Tibial artery (tissue), 4 donors: ENCODE measurements around the gene SH2D2A.
"Not testable (repeated sequence)": the region's sequence is repeated elsewhere in the genome, so short reads cannot be mapped to it uniquely, and the experiment has no call there.

ENCODE experiments used
- DNase-seq, 2 donors: peaks; one replicate each; pipeline ENCODE4 v3.0.0-alpha.2; 2019
- H3K27ac ChIP-seq, 2 donors: fragments of 200-600 bp; sonication (generic) in 1 of 2; 1 replicate in 1 of 2; 2 replicates in 1 of 2; pipeline ENCODE4 v1.5.1; 2018 to 2019; ENCODE audit warnings: mild to moderate bottlenecking in 1 of 2
- H3K27me3 ChIP-seq, 2 donors: fragments of 200-600 bp; sonication (generic) in 1 of 2; one replicate each; pipeline versions ENCODE4 v1.5.1 to v1.6.0; 2016 to 2019
- H3K36me3 ChIP-seq, 3 donors: fragments of 200-600 bp; sonication (generic) in 2 of 3; one replicate each; pipeline ENCODE4 v1.5.1; 2016 to 2019; ENCODE audit warnings: mild to moderate bottlenecking in 2 of 3
- H3K4me1 ChIP-seq, 4 donors: fragments of 200-600 bp; sonication (generic) in 2 of 4; 1 replicate in 3 of 4; 2 replicates in 1 of 4; pipeline ENCODE4 v1.5.1; 2016 to 2019
- H3K4me3 ChIP-seq, 2 donors: fragments of 200-600 bp; sonication (generic) in 1 of 2; 1 replicate in 1 of 2; 2 replicates in 1 of 2; pipeline ENCODE4 v1.5.1; 2018 to 2019; ENCODE audit warnings: mild to moderate bottlenecking in 2 of 2
- H3K9me3 ChIP-seq, 3 donors: fragments of 200-600 bp; sonication (generic) in 1 of 3; one replicate each; pipeline ENCODE4 v1.5.1; 2016 to 2019
- intact Hi-C: fragments of 100-400 bp; cut with DNase I; formaldehyde crosslinking; loops from one replicate; pipeline ENCODE4 v1.15.0; 2023; ENCODE audit warnings: low total_unique reads
- TF ChIP-seq, protein P1 (sequence below), 2 experiments: fragments of 200-600 bp in 1 of 2; fragments of 450-650 bp in 1 of 2; IDR thresholded peaks; one replicate each; pipeline ENCODE4 v1.5.1; 2017 to 2019; ENCODE audit warnings: antibody characterized with exemption in 2 of 2, mild to moderate bottlenecking in 1 of 2, moderate library complexity in 1 of 2

SH2D2A gene

DNA sequence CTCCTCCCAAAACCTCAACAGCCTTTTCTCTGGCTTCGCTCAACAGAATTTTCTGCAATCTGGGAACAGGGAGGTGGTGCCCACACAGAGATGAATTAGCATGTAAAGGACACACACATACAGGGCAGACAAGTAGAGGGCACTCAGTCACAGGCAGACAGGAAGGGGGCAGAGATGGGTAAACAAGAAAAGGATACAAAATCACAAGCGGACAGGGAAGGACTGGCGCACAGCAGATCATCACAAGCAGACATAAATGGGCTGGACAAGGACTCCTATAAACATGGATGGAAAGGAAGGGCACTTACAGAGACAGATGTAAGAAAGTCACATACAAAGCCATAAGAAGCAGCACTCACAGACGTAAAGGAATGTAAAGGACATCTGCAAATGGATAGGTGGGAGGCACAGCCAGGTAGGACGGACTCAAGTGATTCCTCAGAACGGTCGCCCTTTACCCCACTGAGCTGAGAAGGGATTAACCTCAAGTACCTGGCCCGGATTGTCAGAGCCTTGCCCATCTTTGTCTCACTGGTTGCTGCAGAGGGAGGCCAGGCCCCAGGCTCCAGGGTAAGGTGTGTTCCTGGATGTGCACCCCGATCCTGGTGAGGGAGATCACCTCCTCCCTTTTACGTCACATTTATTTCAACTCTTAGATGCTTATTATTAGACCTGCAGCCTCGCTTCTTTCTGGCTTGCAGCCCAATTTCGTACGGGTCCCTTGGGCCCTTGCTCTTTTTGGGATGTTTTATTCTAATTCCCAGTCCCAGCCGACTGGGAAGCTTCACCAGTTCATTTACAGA is 50.1 kb downstream of the SH2D2A start:
- H3K27me3 ChIP-seq = no peaks in the 10 kb centered on the region
- peak in 1 of 2 donors; percentile 54 for DNase-seq
- peak overlapping the region; percentile 57 to 82 for H3K4me3 ChIP-seq
- H3K27ac ChIP-seq = peak overlapping the region; percentile 82 to 85
- intact Hi-C loops = no loop called here
- H3K36me3 ChIP-seq = peaks cover 0 to 11% (median 7%) of the 10 kb centered on the region in 3 donors
- H3K4me1 ChIP-seq = peaks cover 0 to 42% (median 36%) of the 10 kb centered on the region in 4 donors
- no peaks in the 10 kb centered on the region for H3K9me3 ChIP-seq
- TF ChIP-seq, protein P1, sequence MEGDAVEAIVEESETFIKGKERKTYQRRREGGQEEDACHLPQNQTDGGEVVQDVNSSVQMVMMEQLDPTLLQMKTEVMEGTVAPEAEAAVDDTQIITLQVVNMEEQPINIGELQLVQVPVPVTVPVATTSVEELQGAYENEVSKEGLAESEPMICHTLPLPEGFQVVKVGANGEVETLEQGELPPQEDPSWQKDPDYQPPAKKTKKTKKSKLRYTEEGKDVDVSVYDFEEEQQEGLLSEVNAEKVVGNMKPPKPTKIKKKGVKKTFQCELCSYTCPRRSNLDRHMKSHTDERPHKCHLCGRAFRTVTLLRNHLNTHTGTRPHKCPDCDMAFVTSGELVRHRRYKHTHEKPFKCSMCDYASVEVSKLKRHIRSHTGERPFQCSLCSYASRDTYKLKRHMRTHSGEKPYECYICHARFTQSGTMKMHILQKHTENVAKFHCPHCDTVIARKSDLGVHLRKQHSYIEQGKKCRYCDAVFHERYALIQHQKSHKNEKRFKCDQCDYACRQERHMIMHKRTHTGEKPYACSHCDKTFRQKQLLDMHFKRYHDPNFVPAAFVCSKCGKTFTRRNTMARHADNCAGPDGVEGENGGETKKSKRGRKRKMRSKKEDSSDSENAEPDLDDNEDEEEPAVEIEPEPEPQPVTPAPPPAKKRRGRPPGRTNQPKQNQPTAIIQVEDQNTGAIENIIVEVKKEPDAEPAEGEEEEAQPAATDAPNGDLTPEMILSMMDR (IDR thresholded peaks at IDR 0.05) = no peak

DNA sequence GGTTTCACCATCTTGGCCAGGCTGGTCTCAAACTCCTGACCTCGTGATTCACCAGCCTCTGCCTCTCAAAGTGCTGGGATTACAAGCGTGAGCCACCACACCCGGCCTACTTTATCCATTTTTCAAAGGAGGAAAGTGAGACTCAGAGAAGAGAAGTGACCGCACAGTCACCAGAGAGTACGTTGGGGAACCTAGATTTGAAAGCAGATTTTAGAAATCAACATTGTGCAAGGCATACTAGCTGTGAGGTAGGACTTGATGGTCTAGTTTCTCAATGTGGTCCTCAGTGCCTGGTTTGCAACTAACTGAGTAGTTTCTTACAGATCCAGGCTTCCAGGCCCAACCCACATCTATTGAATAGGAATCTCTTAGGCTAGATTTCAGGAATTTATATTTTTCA is 51.0 kb downstream of the SH2D2A start:
- Histone ChIP-seq H3K9me3 (no peaks in the 10 kb centered on the region), H3K27ac (no peak overlapping the region), H3K36me3 (peaks cover 0 to 5% (median 0%) of the 10 kb centered on the region in 3 donors), H3K27me3 (no peaks in the 10 kb centered on the region), H3K4me3 (no peak overlapping the region), H3K4me1 (peaks cover 0 to 33% (median 30%) of the 10 kb centered on the region in 4 donors)
- intact Hi-C loops = no loop called here
- no peak for DNase-seq
- TF ChIP-seq, protein P1 (IDR thresholded peaks at IDR 0.05) = no peak

DNA sequence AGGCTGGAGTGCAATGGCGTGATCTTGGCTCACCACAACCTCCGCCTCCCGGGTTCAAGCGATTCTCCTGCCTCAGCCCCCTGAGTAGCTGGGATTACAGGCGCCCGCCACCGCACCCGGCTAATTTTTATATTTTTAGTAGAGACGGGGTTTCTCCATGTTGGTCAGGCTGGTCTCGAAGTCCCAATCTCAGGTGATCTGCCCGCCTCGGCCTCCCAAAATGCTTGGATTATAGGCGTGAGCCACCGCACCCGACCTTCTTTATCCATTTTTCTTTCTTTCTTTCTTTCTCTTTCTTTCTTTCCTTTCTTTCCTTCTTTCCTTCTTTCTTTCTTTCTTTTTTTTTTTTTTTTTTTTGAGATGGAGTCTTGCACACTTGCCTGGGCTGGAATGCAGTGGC is 51.5 kb downstream of the SH2D2A start:
- DNase-seq = peak in 1 of 2 donors; percentile 59
- H3K36me3 ChIP-seq, intact Hi-C loops, H3K9me3 ChIP-seq, H3K4me3 ChIP-seq, H3K27me3 ChIP-seq, H3K27ac ChIP-seq: not testable (repeated sequence)
- H3K4me1 ChIP-seq = peaks cover 0 to 28% (median 26%) of the 10 kb centered on the region in 4 donors

DNA sequence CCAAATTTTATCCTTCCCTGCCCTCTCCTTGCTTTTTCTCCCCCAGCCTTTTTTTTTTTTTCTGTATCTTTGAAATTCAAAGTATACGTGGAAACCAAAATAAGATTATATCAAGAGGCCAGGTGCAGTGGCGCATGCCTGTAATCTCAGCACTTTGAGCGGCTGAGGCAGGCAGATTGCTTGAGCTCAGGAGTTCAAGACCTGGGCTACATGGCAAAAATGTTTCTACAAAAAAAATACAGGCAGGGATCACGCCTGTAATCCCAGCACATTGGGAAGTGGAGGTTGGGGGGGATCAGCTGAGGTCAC is 55.9 kb downstream of the SH2D2A start:
- no peaks in the 10 kb centered on the region for H3K36me3 ChIP-seq
- intact Hi-C loops = no loop called here
- TF ChIP-seq, protein P1 (IDR thresholded peaks at IDR 0.05) = no peak
- peak in 1 of 2 donors; percentile 31 for DNase-seq
- no peaks in the 10 kb centered on the region for H3K4me1 ChIP-seq
- no peak overlapping the region for H3K27ac ChIP-seq
- H3K27me3 ChIP-seq = no peaks in the 10 kb centered on the region
- H3K4me3 ChIP-seq = no peak overlapping the region
- no peaks in the 10 kb centered on the region for H3K9me3 ChIP-seq

- no peaks in the 10 kb centered on the region for H3K36me3 ChIP-seq
- H3K4me1 ChIP-seq = no peaks in the 10 kb centered on the region
- H3K9me3 ChIP-seq = no peaks in the 10 kb centered on the region
- DNase-seq = peak in 1 of 2 donors; percentile 34
- TF ChIP-seq, protein P1 (IDR thresholded peaks at IDR 0.05) = no peak
- H3K27ac ChIP-seq = no peak overlapping the region
- H3K4me3 ChIP-seq = no peak overlapping the region
- no peaks in the 10 kb centered on the region for H3K27me3 ChIP-seq
- intact Hi-C loops = no loop called here
Observed at GRCh38 chr1:156760092-156760795, 56.4 kb downstream of the SH2D2A start.

- H3K4me3 ChIP-seq, intact Hi-C loops: not testable (repeated sequence)
- DNase-seq = peak in 1 of 2 donors; percentile 35
Observed at GRCh38 chr1:156757572-156758253, 58.9 kb downstream of the SH2D2A start.

More at GRCh38 chr1:156757572-156758253, 58.9 kb downstream of the SH2D2A start:
- H3K36me3 ChIP-seq, H3K9me3 ChIP-seq, H3K27me3 ChIP-seq, H3K4me1 ChIP-seq, H3K27ac ChIP-seq: not testable (repeated sequence)
